ENCODE measurements around the gene ASMT.
"Not testable (repeated sequence)": the region's sequence is repeated elsewhere in the genome, so short reads cannot be mapped to it uniquely, and the experiment has no call there.

The ASMT gene

DNA sequence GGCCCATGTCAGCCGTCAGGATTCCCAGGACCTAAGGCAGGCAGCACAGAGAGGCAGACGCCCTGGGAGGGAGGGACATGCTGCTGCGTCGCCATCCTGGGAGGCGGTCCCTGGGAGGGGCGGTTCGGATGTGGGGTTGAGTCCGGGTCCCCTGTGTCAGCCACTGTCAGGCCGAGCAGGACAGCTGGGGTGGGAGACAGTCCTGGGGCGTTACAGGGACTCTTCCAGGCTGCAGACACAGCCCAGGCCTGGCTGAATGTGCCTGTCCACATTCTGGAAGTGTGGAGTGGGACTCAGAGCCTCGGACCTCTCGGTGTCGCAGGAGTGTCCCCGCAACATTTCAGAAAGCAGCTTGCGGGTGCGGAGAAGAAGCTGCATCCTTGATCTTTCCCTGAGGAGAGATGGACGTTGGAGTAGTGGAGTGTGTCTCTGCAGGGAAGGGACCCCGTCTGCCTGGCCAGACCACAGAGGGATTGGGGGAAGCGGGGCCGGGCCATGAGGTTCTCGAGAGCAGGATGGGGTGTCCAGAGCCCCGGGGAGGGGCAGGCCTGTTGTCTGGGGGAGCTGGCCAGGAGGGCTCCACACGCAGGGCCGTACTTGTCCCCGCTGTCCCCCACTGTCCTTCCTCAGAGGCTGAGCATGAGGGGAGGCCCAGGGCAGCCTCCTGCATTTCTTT, 17.4 kb upstream of the ASMT start:
- no peak for DNase-seq

DNA sequence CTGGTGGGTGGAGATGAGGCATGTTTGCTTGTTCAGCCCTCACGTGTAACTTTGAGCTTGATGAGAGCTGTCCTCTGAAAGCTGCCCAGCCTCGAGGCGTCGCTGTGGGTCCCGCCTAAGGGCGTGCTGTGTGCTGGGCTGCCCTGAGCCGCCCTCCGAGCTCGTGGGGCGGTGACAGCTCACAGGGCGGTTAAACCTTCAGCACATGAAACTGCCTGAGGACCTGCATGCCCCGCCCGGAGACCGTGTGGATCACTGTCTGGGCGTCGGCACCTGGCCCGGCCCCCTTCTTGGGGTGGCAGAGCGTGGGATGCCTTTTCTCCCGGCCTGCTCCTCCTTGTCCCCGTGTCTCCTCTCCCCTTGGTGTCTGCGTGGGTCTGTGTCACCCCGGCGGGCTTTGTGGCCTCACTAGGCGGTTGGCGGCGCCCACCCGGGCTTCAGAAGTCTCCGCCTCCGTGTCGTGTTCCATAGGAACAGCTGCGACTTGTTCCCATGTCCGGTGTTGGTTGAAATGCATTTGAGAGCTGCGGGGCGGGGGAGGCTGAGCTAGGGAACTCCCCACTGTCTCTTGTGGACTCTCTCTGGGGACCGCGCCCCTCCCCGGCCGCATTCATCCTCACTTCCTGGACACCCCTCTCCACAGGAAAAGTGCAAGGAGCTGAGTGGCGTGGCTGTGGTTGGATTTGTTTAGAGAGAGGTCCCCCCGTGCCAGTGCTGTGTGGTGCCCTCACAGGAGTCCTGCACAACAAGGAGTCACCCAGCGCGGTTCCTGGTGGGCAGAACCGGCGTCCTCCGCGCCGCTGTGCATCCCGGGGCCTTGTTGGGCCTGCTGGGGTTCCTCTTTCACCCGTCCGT, 16.6 kb upstream of the ASMT start:
- no peak for DNase-seq

DNA sequence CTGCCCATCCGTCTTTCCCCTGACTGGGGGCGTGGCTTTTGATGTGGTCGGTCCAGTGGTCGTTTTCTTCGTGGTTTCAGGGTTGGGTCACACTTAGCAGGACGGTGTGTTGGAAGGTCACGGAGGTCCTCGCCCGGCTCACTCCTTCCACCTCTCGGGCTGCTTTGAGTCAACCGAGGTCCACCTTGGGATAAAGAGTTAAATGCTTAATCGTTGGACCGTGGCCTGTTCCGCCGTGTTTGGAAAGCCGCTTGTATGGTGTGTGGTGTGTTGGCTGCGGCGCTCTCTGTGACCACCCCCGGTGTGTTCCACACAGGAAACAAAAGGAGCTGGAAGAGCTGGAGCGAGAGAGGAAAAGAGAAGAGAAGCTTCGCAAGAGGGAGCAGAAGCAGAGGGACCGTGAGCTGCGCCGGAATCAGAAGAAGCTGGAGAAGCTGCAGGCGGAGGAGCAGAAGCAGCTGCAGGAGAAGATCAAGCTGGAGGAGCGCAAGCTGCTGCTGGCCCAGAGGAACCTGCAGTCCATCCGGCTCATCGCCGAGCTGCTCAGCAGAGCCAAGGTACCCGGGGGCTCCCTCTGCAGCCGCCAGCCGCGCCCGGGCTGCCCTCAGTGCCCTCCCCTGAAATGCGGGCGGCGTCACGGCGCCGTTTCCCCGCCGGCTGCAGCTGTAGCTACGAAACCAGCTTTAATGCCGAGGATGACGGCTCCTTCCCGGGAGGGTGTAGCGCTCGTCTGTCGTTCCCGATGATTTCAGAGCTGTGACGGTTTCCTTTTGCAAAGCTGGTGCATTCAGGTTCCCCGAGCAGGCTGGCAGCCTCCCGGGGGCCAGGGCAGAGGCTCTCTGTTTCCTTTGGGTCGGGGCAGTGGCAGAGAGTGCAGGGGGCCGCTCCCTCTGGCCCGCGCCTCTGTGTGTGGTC, 15.7 kb upstream of the ASMT start:
- DNase-seq = no peak

DNA sequence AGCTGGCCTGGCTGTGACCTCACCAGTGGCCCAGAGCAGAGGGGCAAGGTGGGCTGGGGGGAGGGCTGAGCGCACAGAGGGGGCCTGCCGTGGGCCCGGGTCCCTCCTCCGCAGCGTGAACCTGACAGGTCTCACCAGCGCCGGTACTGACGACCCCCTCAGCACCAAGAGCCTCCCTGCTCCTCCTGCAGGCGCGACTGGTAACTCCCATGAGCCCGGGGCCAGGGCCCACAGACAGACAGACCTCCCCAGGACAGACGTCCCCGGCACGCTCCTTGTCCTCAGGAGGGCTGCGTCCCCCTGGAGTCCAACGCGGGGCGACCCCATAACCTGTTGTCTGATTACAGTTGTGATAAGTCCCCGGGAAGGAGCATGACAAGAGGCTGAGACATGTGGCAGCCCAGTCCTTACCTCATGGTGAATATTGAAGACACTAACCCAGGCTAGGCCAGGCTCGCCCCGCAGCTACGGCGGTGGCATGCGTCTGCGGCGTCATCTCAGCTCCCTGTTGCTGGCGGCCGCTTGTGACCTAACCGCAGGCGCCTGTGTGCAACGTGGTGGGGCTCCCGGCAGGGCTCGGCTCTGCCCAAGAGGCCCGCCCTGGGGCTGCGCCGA, 15.0 kb upstream of the ASMT start:
- no peak for DNase-seq

DNA sequence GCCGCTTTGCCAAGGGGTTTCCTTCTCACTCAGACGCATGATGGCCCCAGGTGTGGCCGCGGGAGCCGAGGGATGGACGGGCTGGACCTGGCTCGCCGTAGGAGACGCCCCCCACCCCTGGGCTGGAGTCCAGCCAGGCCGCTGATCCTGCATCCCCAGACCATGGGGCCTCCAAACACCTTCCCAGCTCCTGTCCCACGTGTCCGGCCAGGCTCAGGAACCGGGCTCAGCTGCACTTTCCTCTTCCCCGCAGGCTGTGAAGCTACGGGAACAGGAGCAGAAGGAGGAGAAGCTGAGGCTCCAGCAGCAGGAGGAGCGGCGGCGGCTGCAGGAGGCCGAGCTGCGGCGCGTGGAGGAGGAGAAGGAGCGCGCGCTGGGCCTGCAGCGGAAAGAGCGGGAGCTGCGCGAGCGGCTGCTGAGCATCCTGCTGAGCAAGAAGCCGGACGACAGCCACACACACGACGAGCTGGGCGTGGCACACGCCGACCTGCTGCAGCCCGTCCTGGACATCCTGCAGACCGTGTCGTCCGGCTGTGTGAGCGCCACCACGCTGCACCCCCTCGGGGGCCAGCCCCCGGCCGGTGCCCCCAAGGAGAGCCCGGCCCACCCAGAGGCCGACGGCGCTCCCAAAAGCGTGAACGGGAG, 14.3 kb upstream of the ASMT start:
- DNase-seq = no peak

DNA sequence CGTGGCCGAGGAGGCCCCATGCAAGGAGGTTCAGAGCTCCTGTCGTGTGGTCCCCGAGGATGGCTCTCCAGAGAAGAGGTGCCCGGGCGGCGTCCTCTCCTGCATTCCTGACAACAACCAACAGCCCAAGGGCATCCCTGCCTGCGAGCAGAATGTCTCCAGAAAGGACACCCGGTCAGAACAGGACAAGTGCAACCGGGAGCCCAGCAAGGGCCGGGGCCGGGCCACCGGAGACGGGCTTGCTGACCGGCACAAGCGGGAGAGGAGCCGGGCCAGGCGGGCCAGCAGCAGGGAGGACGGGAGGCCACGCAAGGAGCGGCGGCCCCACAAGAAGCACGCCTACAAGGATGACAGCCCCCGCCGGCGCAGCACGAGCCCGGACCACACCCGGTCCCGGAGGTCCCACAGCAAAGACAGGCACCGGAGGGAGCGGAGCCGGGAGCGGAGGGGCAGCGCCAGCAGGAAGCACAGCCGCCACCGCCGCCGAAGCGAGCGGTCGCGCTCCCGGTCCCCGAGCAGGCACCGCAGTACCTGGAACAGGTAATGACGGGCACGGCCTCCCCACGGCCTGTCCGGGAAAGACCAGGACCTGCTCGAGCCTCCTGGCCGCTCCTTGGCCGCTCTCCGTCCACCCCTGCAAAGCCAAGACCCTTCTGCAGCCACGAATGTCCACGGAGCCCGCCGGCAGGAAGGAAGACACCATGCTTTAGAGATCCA, 13.7 kb upstream of the ASMT start:
- no peak for DNase-seq

DNA sequence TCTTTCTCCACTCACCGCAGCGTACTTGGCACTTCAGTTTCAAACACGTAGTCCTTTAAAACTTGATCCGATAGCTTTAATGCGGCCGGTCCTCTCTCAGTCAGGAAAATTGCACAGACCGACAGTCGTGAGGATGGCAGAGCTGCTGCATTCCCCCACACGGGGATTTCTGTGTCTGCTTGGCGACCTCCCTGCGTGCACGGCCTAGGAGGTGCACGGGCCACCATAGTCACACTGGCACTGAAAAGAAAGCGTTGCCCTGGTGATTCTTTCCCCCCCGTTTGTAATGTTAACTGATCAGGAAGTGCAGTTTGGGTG, 13.1 kb upstream of the ASMT start:
- no peak for DNase-seq

DNA sequence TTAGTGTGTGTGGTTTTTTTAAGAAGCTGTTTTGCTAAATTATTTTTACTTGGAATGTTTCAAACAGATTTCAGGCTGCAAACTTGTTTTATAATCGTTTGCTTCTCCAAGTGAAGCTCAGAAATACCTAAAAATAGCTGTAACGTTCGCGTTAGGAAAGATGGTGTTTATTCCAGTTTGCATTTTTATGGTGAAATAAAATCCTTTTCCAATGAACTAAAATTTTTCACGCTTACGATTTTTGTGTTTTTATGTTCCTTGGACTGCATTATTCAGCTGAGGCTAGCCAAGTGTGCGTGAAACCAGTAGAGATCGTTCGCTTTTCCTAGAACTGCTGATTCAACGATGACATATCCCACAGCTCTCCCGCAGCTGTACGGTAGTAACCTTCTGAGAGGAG, 12.6 kb upstream of the ASMT start:
- no peak for DNase-seq

DNA sequence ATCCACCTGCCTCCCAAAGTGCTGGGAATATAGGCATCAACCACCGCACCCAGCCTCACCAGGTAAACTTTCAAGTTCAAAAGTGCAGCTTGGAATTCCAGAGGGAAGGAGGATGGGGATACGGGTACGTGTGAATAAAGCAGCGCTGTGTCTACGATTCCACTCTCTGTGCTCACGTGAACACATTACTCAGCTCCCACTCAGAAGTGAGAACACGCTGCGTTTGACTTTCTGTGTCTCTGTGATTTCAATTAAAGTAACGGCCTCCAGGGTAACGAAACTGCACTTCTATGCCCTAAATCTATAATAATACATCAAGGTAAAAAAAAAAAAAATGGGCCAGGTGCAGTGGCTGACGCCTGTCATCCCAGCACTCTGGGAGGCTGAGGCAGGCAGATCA, 8.4 kb upstream of the ASMT start:
- peak in 7 of 56 donors; percentile 2 to 44 (median 14) for DNase-seq

DNA sequence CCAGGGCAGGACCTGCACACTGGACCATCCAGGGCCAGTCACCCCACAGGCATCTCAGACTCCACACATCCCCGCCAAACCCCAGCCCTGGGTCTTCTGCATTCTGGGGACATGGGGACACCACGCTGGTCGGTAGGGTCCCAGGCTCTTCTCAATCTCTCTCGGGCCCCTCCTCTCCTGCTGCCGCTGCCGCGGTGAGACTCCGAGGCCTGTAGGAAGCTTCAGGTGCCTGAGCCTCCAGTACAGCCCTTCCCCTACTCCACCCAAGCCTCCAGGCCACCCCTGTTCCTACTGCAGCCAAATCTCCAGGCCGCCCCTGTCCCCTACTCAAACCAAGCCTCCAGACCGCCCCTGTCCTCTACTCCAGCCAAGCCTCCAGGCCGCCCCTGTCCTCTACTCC, 5.5 kb upstream of the ASMT start:
- no peak for DNase-seq

DNA sequence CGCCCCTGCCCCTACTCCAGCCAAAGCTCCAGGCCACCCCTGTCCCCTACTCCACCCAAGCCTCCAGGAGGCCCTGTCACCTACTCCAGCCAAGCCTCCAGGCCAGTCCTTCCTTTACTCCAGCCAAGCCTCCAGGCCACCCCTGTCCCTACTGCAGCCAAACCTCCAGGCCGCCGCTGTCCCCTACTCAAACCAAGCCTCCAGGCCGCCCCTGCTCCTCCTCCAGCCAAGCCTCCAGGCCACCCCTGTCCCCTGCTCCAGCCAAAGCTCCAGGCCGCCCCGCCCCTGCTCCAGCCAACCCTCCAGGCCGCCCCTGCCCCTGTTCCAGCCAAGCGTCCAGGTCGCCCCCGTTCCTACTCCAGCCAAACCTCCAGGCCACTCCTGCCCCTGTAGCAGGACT, 5.1 kb upstream of the ASMT start:
- no peak for DNase-seq

DNA sequence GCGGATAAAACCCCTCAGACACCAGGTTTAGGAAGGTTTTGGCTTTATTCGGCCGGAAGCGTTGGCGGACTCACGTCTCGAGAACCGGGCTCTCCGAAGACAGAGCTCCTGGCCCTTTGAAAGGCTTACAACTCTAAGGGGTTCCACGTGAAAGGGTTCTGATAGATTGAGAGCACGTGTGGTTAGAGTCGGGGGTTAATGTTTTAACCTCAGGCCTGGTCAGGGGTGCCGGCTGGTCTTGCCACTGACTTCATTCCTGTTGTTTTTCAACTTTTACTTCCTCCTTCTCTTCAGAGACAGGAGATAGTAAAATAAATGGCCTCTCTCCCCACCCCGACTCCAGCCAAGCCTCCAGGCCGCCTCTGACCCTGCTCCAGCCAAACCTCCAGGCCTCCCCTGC, 4.7 kb upstream of the ASMT start:
- DNase-seq = no peak

DNA sequence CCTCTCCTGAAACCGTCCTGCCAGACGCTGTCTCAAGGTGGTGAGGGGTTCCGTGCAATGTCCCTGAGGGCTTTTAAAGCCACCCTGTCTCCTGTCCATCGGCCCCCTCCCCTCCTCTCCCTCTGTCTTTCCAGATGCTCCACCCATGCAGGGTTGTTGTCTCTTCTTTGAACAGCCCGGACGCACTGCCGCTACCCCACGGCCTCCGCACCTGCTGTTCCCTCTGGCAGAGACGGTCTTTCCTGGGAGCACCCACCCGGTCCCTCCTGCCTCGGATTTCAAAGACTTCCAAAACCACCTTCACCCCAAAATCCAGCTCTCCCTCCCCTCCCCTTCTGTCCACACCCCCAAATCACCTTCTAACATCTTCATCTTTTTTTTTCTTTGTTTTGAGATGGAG, 4.1 kb upstream of the ASMT start:
- DNase-seq = no peak

DNA sequence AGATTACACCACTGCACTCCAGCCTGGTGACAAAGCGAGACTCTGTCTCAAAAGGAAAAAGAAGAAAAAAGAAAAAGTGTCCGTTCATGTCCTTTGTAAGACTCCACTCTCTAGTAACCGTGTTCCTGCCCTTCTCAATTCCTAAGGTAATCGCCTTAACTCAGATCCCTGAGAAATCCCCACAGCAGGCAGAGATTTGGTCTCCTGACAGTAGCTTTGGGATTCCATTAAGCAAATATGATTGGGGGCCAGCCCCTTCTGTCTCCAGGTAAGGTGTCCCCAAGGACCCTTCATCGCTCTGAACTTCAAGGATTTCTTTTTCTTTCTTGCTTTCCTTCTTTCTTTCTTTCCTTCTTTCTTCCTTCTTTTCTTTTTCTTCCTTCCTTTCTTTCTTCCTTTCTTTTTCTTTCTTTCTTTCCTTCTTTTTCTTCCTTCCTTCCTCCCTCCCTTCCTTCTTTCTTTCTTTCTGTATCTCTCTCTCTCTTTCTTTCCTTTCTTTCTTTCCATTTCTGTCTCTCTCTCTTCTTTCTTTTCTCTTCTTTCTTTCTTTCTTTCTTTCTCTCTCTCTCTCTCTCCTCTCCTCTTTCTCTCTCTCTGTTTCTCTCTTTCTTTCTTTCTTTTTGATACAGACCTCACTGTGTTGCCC, 2.1 kb upstream of the ASMT start:
- DNase-seq = no peak

DNA sequence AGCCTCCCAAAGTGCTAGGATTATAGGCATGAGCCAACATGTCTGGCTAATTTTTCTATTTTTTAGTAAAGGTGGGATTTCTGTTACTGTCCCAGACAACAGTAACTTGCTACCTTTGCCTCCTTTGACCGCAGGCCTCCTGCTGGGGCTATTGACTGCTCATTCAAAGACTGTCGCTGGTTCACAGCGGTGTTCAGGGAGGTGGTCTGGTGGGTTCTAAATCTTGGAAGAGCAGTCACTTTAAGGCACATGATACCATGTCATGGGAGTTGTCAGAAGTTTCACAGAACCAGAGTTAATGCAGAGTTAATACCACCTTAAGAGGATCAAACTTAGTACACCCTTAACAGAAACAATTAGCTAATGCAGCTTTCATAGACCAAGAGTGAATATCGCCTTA, 3.8 kb downstream of the ASMT start:
- no peak for DNase-seq

DNA sequence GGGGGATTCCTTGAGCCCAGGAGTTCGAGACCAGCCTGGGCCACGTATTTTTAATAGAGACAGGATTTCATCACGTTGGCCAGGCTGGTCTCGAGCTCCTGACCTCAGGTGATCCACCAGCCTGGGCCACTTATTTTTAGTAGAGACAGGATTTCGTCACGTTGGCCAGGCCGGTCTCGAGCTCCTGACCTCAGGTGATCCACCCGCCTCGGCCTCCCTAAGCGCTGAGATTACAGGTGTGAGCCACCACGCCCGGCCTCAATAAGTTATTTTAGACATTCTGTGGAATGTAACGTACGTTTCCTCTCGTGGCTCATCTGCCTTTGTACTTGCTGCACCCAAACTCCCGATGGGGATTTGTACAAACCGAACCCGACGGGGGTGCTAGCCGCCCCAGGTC, 8.8 kb downstream of the ASMT start:
- no peak for DNase-seq

DNA sequence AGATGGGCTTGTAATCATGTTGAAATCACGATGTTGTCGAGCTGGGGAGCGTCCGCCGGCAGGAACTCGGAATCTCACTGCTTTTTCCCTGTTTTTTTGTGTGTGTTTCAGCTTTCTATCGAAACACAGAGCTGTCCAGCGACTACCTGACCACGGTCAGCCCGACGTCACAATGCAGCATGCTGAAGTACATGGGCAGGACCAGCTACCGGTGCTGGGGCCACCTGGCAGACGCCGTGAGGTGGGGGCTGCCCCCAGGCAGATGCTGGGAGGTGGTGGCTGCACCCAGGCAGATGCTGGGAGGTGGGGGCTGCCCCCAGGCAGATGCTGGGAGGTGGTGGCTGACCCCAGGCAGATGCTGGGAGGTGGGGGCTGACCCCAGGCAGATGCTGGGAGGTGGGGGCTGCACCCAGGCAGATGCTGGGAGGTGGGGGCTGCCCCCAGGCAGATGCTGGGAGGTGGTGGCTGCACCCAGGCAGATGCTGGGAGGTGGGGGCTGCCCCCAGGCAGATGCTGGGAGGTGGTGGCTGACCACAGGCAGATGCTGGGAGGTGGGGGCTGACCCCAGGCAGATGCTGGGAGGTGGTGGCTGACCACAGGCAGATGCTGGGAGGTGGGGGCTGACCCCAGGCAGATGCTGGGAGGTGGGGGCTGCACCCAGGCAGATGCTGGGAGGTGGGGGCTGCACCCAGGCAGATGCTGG, 9.4 kb downstream of the ASMT start:
- not testable (repeated sequence) for DNase-seq

DNA sequence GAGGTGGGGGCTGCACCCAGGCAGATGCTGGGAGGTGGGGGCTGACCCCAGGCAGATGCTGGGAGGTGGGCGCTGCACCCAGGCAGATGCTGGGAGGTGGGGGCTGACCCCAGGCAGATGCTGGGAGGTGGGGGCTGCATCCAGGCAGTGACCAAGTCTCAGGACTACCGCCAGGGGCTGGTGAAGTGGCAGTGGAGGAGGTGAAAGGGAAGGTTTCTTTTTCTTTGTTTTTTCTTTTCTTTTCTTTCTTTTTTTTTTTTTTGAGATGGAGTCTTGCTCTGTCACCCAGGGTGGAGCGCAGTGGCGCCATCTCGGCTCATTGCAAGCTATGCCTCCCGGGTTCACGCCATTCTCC, 10.0 kb downstream of the ASMT start:
- DNase-seq = not testable (repeated sequence)

DNA sequence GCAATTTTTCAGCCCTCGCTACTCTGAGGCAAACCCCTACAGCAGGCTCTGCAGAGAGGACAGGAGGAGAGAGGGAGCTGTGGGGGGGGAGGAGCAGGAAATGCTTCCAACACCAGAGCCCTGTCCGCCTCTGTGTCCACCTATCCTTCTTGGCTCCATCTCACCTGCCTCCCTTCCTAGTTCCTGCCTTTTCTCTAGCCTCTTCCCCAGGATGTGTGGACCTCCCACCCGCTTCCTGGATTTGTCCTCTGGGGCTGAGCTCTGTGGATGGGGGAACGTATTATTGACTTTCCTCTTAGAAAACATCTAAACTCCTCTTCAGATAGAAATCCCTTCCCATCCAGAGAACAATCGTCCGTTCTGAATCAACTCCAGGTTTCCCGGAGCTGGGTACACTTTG, 14.4 kb downstream of the ASMT start:
- no peak for DNase-seq
